22Rv1 (cell line): ENCODE results near the gene MAGI2.

Source experiments
- CTCF ChIP-seq: fragments of 450-650 bp; IDR thresholded peaks from 2 replicates; pipeline ENCODE4 v1.5.1; 2017; ENCODE audit warnings: mild to moderate bottlenecking
- ZFX ChIP-seq: fragments of 450-650 bp; IDR thresholded peaks from 2 replicates; pipeline ENCODE4 v1.6.1; 2017; ENCODE audit warnings: antibody characterized with exemption, borderline replicate concordance

- no peak for TF ChIP-seq CTCF
- TF ChIP-seq ZFX, result no peak
Observed at GRCh38 chr7:78542981-78543380, 910.5 kb downstream of the MAGI2 start.
